ENCODE measurements around the gene TPX2.

- TF ChIP-seq CTCF (optimal IDR thresholded peaks at IDR 0.05 in 1 of 3, IDR thresholded peaks at IDR 0.05 in 1 of 3, conservative IDR thresholded peaks at IDR 0.05 in 1 of 3; ENCODE audit: extremely low read depth in 1 of 3, insufficient read depth in 2 of 3, low read length in 3 of 3) (peak; percentile 83 to 89 (median 88)), EZH2 (IDR thresholded peaks at IDR 0.05; ENCODE audit: low read length) (no peak)
These were observed 94.2 kb downstream of the TPX2 start for GRCh38 chr20:31833130-31833930.

Measured in keratinocyte (primary cell).